GM13977 (cell line): ENCODE measurements around the gene LHFPL2.

Source experiments
- DNase-seq: peaks from one replicate; pipeline ENCODE4 v3.0.0; 2012; ENCODE audit warnings: low spot score
- in situ Hi-C: fragments of 300-500 bp; cut with MboI; formaldehyde crosslinking; loops from one replicate; pipeline ENCODE4 v1.12.0; 2022; ENCODE audit warnings: low sequenced_read_pairs, low pct_unique_long_range_greater_than_20kb, mixed read lengths, inconsistent platforms; ENCODE audit not compliant: unreplicated experiment
- TF ChIP-seq, protein P1 (sequence below): IDR thresholded peaks from 2 replicates; pipeline ENCODE4 v1.5.1; 2012; ENCODE audit warnings: mild to moderate bottlenecking, control low read depth; ENCODE audit not compliant: insufficient read depth; ENCODE audit errors: extremely low read depth, missing control alignments

LHFPL2 gene

DNA sequence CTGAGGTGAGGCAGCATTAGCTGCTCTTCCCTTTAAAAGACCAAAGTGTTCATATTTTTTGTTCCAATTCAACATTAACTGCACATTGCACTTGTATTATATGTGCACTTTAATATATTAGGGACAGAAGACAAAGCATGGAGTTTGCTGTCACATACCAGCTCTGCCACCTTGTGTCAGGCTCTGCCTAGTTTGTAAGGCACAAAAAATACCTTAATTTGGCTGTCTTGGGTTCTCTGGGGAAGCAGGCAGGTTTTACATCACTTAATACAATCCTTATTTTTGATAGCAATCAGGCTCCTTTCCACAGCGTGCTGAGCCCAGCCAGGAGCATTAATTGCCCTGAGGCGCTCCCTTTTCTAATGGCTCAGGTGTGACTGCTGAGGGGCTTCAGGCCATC is 156.3 kb downstream of the LHFPL2 start:
- TF ChIP-seq, protein P1, sequence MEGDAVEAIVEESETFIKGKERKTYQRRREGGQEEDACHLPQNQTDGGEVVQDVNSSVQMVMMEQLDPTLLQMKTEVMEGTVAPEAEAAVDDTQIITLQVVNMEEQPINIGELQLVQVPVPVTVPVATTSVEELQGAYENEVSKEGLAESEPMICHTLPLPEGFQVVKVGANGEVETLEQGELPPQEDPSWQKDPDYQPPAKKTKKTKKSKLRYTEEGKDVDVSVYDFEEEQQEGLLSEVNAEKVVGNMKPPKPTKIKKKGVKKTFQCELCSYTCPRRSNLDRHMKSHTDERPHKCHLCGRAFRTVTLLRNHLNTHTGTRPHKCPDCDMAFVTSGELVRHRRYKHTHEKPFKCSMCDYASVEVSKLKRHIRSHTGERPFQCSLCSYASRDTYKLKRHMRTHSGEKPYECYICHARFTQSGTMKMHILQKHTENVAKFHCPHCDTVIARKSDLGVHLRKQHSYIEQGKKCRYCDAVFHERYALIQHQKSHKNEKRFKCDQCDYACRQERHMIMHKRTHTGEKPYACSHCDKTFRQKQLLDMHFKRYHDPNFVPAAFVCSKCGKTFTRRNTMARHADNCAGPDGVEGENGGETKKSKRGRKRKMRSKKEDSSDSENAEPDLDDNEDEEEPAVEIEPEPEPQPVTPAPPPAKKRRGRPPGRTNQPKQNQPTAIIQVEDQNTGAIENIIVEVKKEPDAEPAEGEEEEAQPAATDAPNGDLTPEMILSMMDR = no peak
- DNase-seq = no peak
- in situ Hi-C loops = no loop called here

DNA sequence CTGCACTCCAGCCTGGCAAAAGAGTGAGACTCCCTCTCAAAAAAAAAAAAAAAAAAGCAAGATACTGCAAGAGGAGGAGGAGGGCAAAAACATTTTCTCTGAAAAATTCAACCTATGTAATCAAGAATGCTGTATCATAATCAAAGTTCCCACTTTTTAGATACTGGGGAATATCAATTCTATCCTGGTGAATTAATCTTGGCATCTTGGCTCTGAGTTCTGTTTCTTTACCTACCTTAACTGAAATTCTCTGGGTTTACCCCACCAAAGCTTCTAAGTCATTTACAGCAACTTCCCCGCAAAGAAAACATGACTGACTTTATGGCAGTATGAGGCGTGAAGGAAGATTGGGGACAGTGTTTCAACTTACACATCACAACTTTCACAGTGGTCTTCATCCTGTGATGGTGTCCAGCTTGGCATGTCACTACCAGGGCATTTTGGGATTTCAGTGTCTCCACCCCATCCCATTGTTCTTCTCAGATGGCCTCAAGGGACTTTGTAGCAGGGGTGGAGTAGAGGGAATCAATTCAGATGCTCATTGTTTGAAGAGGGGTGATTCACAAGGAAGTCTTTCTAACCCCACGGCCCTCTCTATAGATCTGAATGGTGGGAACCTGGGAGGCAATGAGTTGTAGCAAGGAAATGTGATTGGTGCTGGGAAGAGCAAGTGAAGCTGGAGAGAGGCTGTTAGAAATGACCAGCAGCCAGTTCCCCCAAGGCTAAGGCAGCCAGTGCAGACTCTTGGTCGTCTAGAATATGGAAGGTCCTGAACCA is 157.7 kb downstream of the LHFPL2 start:
- in situ Hi-C loops = no loop called here
- DNase-seq = no peak
- TF ChIP-seq, protein P1 = no peak

DNA sequence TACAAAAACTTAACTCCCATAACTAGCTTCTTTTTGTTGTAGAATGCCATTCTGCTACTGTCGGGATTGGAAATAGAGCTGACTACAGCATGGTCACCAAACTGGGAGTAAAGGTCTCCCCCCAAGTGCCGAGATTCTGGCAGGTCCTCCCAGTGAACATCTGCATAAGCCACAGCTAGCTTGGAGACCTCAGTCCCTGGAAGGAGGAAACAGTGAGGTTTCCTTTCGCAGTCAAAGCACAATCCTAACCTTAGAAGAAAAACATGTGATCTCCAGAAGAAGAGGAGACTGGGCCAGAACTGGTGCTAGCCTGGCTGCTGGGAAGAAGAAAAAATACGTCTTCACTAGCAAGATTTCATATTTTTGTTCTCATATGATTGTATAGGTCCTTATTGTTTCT is 160.7 kb downstream of the LHFPL2 start:
- DNase-seq = no peak
- in situ Hi-C loops = no loop called here
- TF ChIP-seq, protein P1 = no peak

DNA sequence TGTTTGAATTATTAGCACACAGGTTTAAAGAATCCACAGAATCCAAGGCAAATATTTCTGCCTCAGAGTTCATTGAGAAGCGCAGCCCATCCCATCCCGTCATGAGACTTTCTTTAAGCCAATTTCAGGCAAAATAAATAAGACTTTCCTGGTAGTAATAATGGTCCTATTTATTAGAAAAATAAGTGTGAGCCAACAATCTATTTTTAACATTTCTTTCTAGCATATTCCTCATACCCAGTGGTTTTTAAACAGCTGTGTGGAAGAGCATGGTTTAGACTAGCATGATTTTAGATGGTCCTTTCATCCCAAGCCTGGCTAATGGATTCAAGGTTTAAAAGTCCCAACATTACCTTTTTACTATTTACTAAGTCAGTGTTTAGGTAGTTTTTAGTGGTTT is 162.4 kb downstream of the LHFPL2 start:
- TF ChIP-seq, protein P1 = no peak
- no peak for DNase-seq
- in situ Hi-C loops = no loop called here

DNA sequence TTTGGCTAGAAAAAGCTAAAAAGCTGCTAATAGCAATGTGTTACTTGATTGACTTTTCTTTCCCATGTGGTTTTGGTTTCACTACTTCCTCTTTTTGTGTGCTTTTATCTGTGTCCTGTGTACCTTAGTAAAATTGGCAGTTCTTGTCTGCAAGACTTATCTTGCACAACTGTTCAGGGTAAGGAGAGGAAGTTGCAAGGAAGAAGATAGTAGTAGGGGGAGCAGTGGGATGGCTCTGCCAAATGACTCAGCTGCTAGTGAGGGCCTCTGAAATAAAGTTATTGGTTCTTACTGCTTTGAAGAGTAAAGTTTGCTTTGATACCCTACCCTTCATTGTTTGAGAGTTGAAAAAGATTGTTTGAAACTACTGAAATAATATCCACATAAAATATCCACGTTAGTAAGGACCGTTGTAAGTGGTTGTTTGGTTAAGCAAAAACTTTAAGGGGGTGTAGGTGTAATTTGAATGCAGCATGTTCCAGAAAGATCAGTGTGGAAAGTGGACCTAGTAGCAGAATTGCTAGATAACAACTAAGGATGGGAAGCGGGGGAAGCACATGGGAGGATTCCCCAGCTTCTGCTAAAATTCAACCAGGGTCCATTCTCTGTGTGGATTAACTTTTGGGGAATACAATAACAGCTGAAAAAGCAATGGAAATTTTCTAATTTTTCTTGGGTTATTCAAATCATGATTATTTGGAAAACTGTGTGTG is 164.6 kb downstream of the LHFPL2 start:
- in situ Hi-C loops = no loop called here
- TF ChIP-seq, protein P1 = no peak
- DNase-seq = no peak

DNA sequence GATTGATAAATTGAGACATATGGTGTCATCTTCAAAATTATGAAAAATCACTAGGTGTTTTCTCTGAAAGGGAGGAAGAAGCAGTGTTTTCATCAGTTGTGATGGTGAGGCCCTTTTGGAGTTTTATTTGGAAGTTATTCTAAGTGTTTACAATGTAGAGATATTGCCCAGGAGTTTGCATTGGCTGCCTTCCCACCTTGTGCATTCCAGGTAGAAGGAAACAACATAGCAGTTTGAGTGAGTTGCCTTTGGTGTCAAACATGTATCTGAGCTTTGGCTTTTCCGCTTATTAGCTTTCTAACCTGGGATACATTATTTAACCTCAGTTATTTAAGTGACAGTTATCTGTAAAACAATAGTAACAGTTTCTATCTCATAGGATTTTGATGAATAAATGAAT is 165.6 kb downstream of the LHFPL2 start:
- in situ Hi-C loops = no loop called here
- no peak for DNase-seq
- TF ChIP-seq, protein P1 = no peak
